ENCODE data around the gene SEMA3D. TPM values are rescaled to one million over a fixed set of nuclear protein-coding genes. Genes with fewer than 3 reads are reported as not detected.

The SEMA3D gene
- total and polyA plus RNA-seq, 2 of the 13 experiments (the other 11 are each of a cell fraction or from before 2014, with no cell fraction given): 0.07 TPM; not detected in 1

DNA sequence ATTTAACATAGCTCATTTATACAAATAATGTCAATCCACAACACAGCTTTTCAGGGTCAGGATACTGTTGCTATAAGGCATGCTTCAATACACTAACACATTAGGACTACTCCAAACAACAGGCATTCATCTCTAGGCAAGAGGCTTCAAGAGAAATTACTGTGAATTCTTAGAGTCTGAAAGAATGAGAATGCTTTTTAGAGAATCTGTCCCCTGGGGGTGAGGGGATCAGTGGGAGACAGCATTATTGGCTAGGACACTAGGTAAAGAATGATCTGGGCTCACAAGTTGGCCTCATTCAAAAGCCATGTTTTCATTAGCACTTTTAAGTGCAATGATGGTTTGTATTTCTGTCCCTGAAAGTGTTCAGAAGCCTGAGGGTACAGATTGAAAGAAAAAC lies 132.6 kb downstream of the SEMA3D start:
- ATAC-seq: no peak
- CTCF ChIA-PET (ENCODE audit: low intra/inter-chr PET ratio, low total read pairs): no interaction called here

More for the DNA sequence above, 132.6 kb downstream of the SEMA3D start:
- Histone ChIP-seq H3K79me2 (ENCODE audit: insufficient read depth, low read length) (no peaks in the 10 kb centered on the region), H3K27ac (ENCODE audit: extremely low read length, insufficient read depth, low read length) (no peak overlapping the region), H3K36me3 (replicated peaks in 1 of 2; ENCODE audit: control insufficient read depth in 1 of 2, insufficient read depth in 2 of 2, low read length in 2 of 2) (no peaks in the 10 kb centered on the region), H4K20me1 (ENCODE audit: insufficient read depth, low read length) (no peaks in the 10 kb centered on the region), H3K4me2 (ENCODE audit: low read depth, low read length) (no peak overlapping the region), H3K9ac (ENCODE audit: insufficient read depth, low read depth, low read length) (no peak overlapping the region), H3K4me3 (replicated peaks in 1 of 3; ENCODE audit: insufficient read depth in 1 of 3, low read depth in 2 of 3, low read length in 3 of 3) (no peak overlapping the region), H3K4me1 (ENCODE audit: insufficient read depth, low read length) (no peaks in the 10 kb centered on the region), H3K9me3 (ENCODE audit: low read length) (no peaks in the 10 kb centered on the region), H2AFZ (ENCODE audit: low read length) (no peak overlapping the region), H3K27me3 (ENCODE audit: control insufficient read depth in 1 of 2, insufficient read depth in 2 of 2, low read length in 2 of 2) (no peaks in the 10 kb centered on the region)
- DNase-seq (ENCODE audit: low spot score) (no peak), FAIRE-seq (no peak)
- TF ChIP-seq ZNF44 (CRISPR knock-in tag; IDR thresholded peaks at IDR 0.05) (no peak), MYPOP (CRISPR knock-in tag; IDR thresholded peaks at IDR 0.05) (no peak), ZZZ3 (CRISPR knock-in tag; IDR thresholded peaks at IDR 0.05; ENCODE audit: borderline replicate concordance) (no peak), ZBTB4 (CRISPR knock-in tag; IDR thresholded peaks at IDR 0.05; ENCODE audit: borderline replicate concordance) (no peak), GTF2F1 (IDR thresholded peaks at IDR 0.05; ENCODE audit: low read length) (no peak), ZNF138 (CRISPR knock-in tag; IDR thresholded peaks at IDR 0.05; ENCODE audit: low read depth) (no peak), ZHX1 (CRISPR knock-in tag; IDR thresholded peaks at IDR 0.05; ENCODE audit: low read depth) (no peak), FOXK2 (IDR thresholded peaks at IDR 0.05) (no peak), SNAI1 (CRISPR knock-in tag; IDR thresholded peaks at IDR 0.05; ENCODE audit: borderline replicate concordance) (no peak), HNRNPH1 (optimal IDR thresholded peaks at IDR 0.05; ENCODE audit: low read depth, low read length) (no peak), POGZ (CRISPR knock-in tag; IDR thresholded peaks at IDR 0.05) (no peak), ZNF883 (CRISPR knock-in tag; IDR thresholded peaks at IDR 0.05; ENCODE audit: not compliant biosample characterization) (no peak), ZNF563 (CRISPR knock-in tag; IDR thresholded peaks at IDR 0.05) (no peak)
- TF ChIP-seq, protein P1, sequence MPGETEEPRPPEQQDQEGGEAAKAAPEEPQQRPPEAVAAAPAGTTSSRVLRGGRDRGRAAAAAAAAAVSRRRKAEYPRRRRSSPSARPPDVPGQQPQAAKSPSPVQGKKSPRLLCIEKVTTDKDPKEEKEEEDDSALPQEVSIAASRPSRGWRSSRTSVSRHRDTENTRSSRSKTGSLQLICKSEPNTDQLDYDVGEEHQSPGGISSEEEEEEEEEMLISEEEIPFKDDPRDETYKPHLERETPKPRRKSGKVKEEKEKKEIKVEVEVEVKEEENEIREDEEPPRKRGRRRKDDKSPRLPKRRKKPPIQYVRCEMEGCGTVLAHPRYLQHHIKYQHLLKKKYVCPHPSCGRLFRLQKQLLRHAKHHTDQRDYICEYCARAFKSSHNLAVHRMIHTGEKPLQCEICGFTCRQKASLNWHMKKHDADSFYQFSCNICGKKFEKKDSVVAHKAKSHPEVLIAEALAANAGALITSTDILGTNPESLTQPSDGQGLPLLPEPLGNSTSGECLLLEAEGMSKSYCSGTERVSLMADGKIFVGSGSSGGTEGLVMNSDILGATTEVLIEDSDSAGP (CRISPR knock-in tag; IDR thresholded peaks at IDR 0.05; ENCODE audit: borderline replicate concordance): no peak
- intact Hi-C loops (cut with micrococcal nuclease; ENCODE audit: unreplicated experiment): no loop called here
- in situ Hi-C loops (cut with HindIII; ENCODE audit: extremely low pct_ligation_motif_present, low pct_unique_long_range_greater_than_20kb): loop anchor here (25.0 kb wide), 1 partner anchor 1408 kb away; no protein-coding TSS in a partner anchor
- no TSS peak for BruUV-seq (replicated peaks)
- POLR2A ChIA-PET: no interaction called here
